Mesendoderm (in vitro differentiated cells): ENCODE measurements around the gene MYO16.
"Not testable (repeated sequence)": the region's sequence is repeated elsewhere in the genome, so short reads cannot be mapped to it uniquely, and the experiment has no call there.

ENCODE experiments used
- DNase-seq: peaks from one replicate; pipeline ENCODE4 v3.0.0; 2013
- H2AK5ac ChIP-seq: 2 replicates; pipeline ENCODE4 v1.6.1; 2013; ENCODE audit warnings: low read length, inconsistent platforms
- H2BK120ac ChIP-seq: 2 replicates; pipeline ENCODE4 v1.6.1; 2013; ENCODE audit warnings: low read depth, mild to moderate bottlenecking, low read length, moderate library complexity, mixed read lengths
- H2BK15ac ChIP-seq: replicated peaks from 2 replicates; pipeline ENCODE4 v1.6.1; 2013; ENCODE audit warnings: low read depth, mild to moderate bottlenecking, moderate library complexity
- H2BK5ac ChIP-seq: 2 replicates; pipeline ENCODE4 v1.6.1; 2013; ENCODE audit warnings: low read length, inconsistent platforms
- H3K18ac ChIP-seq: 2 replicates; pipeline ENCODE4 v1.6.1; 2013; ENCODE audit warnings: mild to moderate bottlenecking, low read length, mixed read lengths
- H3K23ac ChIP-seq: one replicate; pipeline ENCODE4 v1.6.1; 2013; ENCODE audit warnings: low read length
- H3K27ac ChIP-seq: 2 replicates; pipeline ENCODE4 v1.5.1; 2013; ENCODE audit warnings: low read depth, mild to moderate bottlenecking, inconsistent platforms, low read length, moderate library complexity
- H3K27me3 ChIP-seq: 2 replicates; pipeline ENCODE4 v1.6.1; 2013; ENCODE audit warnings: low read length, control low read depth, mild to moderate bottlenecking, inconsistent platforms; ENCODE audit not compliant: insufficient read depth, poor library complexity
- H3K36me3 ChIP-seq: 2 replicates; pipeline ENCODE4 v1.6.1; 2013; ENCODE audit warnings: low read length, inconsistent platforms; ENCODE audit not compliant: control insufficient read depth, insufficient read depth
- H3K4ac ChIP-seq: one replicate; pipeline ENCODE4 v1.6.1; 2013; ENCODE audit warnings: low read depth, mild to moderate bottlenecking, low read length, moderate library complexity
- H3K4me1 ChIP-seq: 2 replicates; pipeline ENCODE4 v1.6.1; 2013; ENCODE audit warnings: low read depth, low read length, inconsistent platforms; ENCODE audit not compliant: control insufficient read depth
- H3K4me2 ChIP-seq: 2 replicates; pipeline ENCODE4 v1.6.1; 2013; ENCODE audit warnings: low read length
- H3K4me3 ChIP-seq: 2 replicates; pipeline ENCODE4 v1.5.1; 2013; ENCODE audit warnings: mild to moderate bottlenecking, low read length
- H3K56ac ChIP-seq: one replicate; pipeline ENCODE4 v1.6.1; 2013; ENCODE audit warnings: low read length
- H3K79me1 ChIP-seq: 2 replicates; pipeline ENCODE4 v1.6.1; 2013; ENCODE audit warnings: low read length, inconsistent platforms
- H3K79me2 ChIP-seq: 2 replicates; pipeline ENCODE4 v1.6.1; 2013; ENCODE audit warnings: mild to moderate bottlenecking, low read length; ENCODE audit not compliant: control insufficient read depth, insufficient read depth
- H3K9ac ChIP-seq: 2 replicates; pipeline ENCODE4 v1.6.1; 2013; ENCODE audit warnings: low read length, inconsistent platforms
- H4K5ac ChIP-seq: one replicate; pipeline ENCODE4 v1.6.1; 2013; ENCODE audit warnings: low read length
- H4K8ac ChIP-seq: one replicate; pipeline ENCODE4 v1.6.1; 2013; ENCODE audit warnings: low read depth, mild to moderate bottlenecking, control low read depth, low read length, moderate library complexity
- WGBS: extraction: QIAGEN DNeasy Blood & Tissue Kit; methylation state at CpG from one replicate; pipeline ENCODE4 v1.1.7; 2013; ENCODE audit warnings: low lambda C conversion rate, missing lambda C conversion rate; ENCODE audit not compliant: insufficient coverage; ENCODE audit errors: extremely low coverage; 5-methylcytosine and 5-hydroxymethylcytosine counted together

Gene MYO16

DNA sequence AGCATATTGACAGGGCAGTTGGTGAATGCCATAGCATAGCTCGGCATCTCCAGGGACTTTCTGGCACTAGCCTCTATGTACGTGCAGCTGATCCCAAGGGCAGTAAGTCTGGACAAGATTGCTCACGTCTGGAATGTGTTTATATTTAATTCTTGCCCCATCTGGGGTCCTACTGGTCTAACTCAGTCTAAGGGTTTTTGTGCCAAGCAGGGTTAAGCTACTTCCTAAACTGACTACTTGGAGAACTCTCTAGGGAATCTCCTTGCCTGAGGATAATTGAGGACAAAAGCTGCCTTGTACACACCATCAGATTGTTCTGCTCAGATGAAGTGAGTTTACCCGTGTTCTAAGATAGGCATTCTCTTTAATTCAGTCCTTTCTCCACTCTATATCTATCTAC lies 358.1 kb downstream of the MYO16 start:
- no peak overlapping the region for H3K4me2 ChIP-seq
- no peak overlapping the region for H3K27ac ChIP-seq
- H2AK5ac ChIP-seq, result no peak overlapping the region
- H3K79me1 ChIP-seq, result no peaks in the 10 kb centered on the region
- H4K8ac ChIP-seq, result no peak overlapping the region
- no peak overlapping the region for H3K9ac ChIP-seq
- WGBS, result no CpG with 5 or more reads among the region's 4 CpGs
- H3K79me2 ChIP-seq, result no peaks in the 10 kb centered on the region
- H3K4me1 ChIP-seq, result no peaks in the 10 kb centered on the region
- no peaks in the 10 kb centered on the region for H3K27me3 ChIP-seq
- H3K4me3 ChIP-seq, result no peak overlapping the region
- no peak overlapping the region for H3K23ac ChIP-seq
- DNase-seq, result no peak
- no peak overlapping the region for H2BK5ac ChIP-seq
- H3K18ac ChIP-seq, result no peak overlapping the region
- no peak overlapping the region for H4K5ac ChIP-seq
- H2BK120ac ChIP-seq, result no peak overlapping the region
- H2BK15ac ChIP-seq, result no peak overlapping the region
- no peaks in the 10 kb centered on the region for H3K36me3 ChIP-seq
- H3K56ac ChIP-seq, result no peak overlapping the region
- H3K4ac ChIP-seq, result no peak overlapping the region

- Histone ChIP-seq H3K23ac (no peak overlapping the region), H3K18ac (no peak overlapping the region), H3K56ac (no peak overlapping the region), H3K36me3 (no peaks in the 10 kb centered on the region), H3K9ac (no peak overlapping the region), H4K5ac (no peak overlapping the region), H2BK15ac (no peak overlapping the region), H3K27ac (no peak overlapping the region), H3K4me2 (no peak overlapping the region), H3K79me1 (no peaks in the 10 kb centered on the region), H3K79me2 (no peaks in the 10 kb centered on the region), H3K4me1 (no peaks in the 10 kb centered on the region), H2AK5ac (no peak overlapping the region), H3K27me3 (no peaks in the 10 kb centered on the region), H3K4ac (no peak overlapping the region), H4K8ac (no peak overlapping the region), H2BK120ac (no peak overlapping the region), H3K4me3 (no peak overlapping the region), H2BK5ac (no peak overlapping the region)
- WGBS, result no CpG with 5 or more reads among the region's 5 CpGs
- no peak for DNase-seq
These were observed 358.5 kb downstream of the MYO16 start for GRCh38 chr13:108987944-108988343.

DNA sequence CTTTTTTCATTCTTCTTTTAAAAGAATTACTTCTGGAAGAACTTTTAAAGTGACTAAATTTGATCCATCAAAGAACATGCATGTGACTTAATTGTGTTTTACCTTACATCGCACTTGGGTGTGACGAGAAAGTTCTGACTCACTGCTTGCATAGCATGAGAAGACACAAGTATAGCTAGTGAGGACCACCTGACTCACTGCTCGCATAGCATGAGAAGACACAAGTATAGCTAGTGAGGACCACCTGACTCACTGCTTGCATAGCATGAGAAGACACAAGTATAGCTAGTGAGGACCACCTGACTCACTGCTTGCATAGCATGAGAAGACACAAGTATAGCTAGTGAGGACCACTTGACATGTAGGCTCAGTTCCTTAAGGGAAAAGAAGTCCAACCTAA lies 362.0 kb downstream of the MYO16 start:
- not testable (repeated sequence) for H2BK5ac ChIP-seq, H3K27me3 ChIP-seq, H3K9ac ChIP-seq, H3K18ac ChIP-seq, H3K79me1 ChIP-seq, H4K8ac ChIP-seq, DNase-seq, H3K4me1 ChIP-seq, H3K27ac ChIP-seq, H2BK120ac ChIP-seq, H3K23ac ChIP-seq, H3K4me2 ChIP-seq, H3K4me3 ChIP-seq, H3K79me2 ChIP-seq, H3K36me3 ChIP-seq, H4K5ac ChIP-seq, H3K4ac ChIP-seq, H2AK5ac ChIP-seq, H3K56ac ChIP-seq, H2BK15ac ChIP-seq
- no CpG with 5 or more reads among the region's 3 CpGs for WGBS

- DNase-seq, result no peak
- Histone ChIP-seq H2BK5ac (no peak overlapping the region), H2BK15ac (no peak overlapping the region), H3K4me1 (no peaks in the 10 kb centered on the region), H2BK120ac (no peak overlapping the region), H3K18ac (no peak overlapping the region), H3K23ac (no peak overlapping the region), H3K4me2 (no peak overlapping the region), H3K9ac (no peak overlapping the region), H3K36me3 (no peaks in the 10 kb centered on the region), H3K27me3 (no peaks in the 10 kb centered on the region), H3K27ac (no peak overlapping the region), H3K79me2 (no peaks in the 10 kb centered on the region), H3K56ac (no peak overlapping the region), H4K5ac (no peak overlapping the region), H3K4ac (no peak overlapping the region), H2AK5ac (no peak overlapping the region), H3K4me3 (no peak overlapping the region), H3K79me1 (no peaks in the 10 kb centered on the region), H4K8ac (no peak overlapping the region)
- no CpG with 5 or more reads among the region's 5 CpGs for WGBS
These were observed 363.9 kb downstream of the MYO16 start for GRCh38 chr13:108993346-108993745.

GRCh38 chr13:108996430-108996829 lies 367.0 kb downstream of the MYO16 start:
- Histone ChIP-seq H4K8ac (no peak overlapping the region), H3K4me1 (no peaks in the 10 kb centered on the region), H3K27ac (no peak overlapping the region), H2AK5ac (no peak overlapping the region), H3K4ac (no peak overlapping the region), H3K56ac (no peak overlapping the region), H3K9ac (no peak overlapping the region), H2BK120ac (no peak overlapping the region), H3K36me3 (no peaks in the 10 kb centered on the region), H3K4me3 (no peak overlapping the region), H3K27me3 (no peaks in the 10 kb centered on the region), H3K18ac (no peak overlapping the region), H3K79me2 (no peaks in the 10 kb centered on the region), H2BK15ac (no peak overlapping the region), H4K5ac (no peak overlapping the region), H2BK5ac (no peak overlapping the region), H3K79me1 (no peaks in the 10 kb centered on the region), H3K23ac (no peak overlapping the region), H3K4me2 (no peak overlapping the region)
- DNase-seq, result no peak

DNA sequence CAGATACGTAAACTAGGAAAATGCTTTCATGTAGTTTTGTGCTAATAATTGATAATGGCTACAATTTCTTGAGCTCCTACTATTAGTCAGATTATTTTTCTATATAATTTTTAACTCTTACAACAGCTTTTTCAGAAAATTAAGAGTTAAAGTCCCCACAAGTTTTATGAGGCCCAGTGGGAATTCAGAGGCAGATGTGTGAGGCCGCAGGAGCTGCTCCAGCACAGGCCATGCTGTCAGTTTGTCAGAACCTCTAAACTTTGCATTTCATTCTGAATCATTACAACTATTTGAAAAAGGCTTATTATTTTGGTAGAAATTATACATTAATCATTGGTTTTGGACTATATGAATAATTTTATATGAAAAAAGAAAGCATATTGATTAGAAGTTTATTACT lies 370.8 kb downstream of the MYO16 start:
- Histone ChIP-seq H3K79me1 (no peaks in the 10 kb centered on the region), H4K8ac (no peak overlapping the region), H2BK5ac (no peak overlapping the region), H3K27me3 (no peaks in the 10 kb centered on the region), H3K4me2 (no peak overlapping the region), H2AK5ac (no peak overlapping the region), H3K9ac (no peak overlapping the region), H3K36me3 (no peaks in the 10 kb centered on the region), H3K18ac (no peak overlapping the region), H3K27ac (no peak overlapping the region), H3K79me2 (no peaks in the 10 kb centered on the region), H3K56ac (no peak overlapping the region), H3K23ac (no peak overlapping the region), H2BK15ac (no peak overlapping the region), H4K5ac (no peak overlapping the region), H3K4ac (no peak overlapping the region), H3K4me3 (no peak overlapping the region), H3K4me1 (no peaks in the 10 kb centered on the region), H2BK120ac (no peak overlapping the region)
- DNase-seq, result no peak
- no CpG with 5 or more reads among the region's 2 CpGs for WGBS
